Endothelial cell of umbilical vein (primary cell): ENCODE results near the gene KIAA1614. TPM values are rescaled to one million over a fixed set of nuclear protein-coding genes. Genes with fewer than 3 reads are reported as not detected.

Experiments used
- BruUV-seq: library from RNA; stranded (reverse); fragments of 400-500 nt; replicated peaks from 2 replicates; lab custom pipeline; 2021; lab: Mats Ljungman, UMichigan
- CTCF ChIA-PET: fragments of 300-600, 350-600 bp; sonication (Branson Sonifier 250); formaldehyde crosslinking; loops from one replicate; lab custom pipeline; 2021; ENCODE audit warnings: antibody characterized with exemption, inconsistent platforms; lab: Charles Lee
- POLR2A ChIA-PET: fragments of 300-600, 350-600 bp; sonication (Branson Sonifier 250); formaldehyde crosslinking; loops from one replicate; lab custom pipeline; 2021; ENCODE audit warnings: antibody characterized with exemption, inconsistent platforms; lab: Charles Lee
- DNase-seq: peaks from one replicate; pipeline ENCODE4 v3.0.0-alpha.2; 2011; ENCODE audit warnings: low read depth, low spot score
- FAIRE-seq: peaks from 2 replicates; lab custom pipeline; 2011; peaks lifted over from hg19 to GRCh38; lab: Jason Lieb, UNC
- H2AFZ ChIP-seq: 2 replicates; pipeline ENCODE4 v1.6.0; 2012; ENCODE audit warnings: low read depth, low read length, control low read depth, inconsistent platforms
- H3K27ac ChIP-seq: 2 replicates; pipeline ENCODE4 v1.5.1; 2011; ENCODE audit warnings: low read depth, mild to moderate bottlenecking, control low read depth, low read length, moderate library complexity; ENCODE audit not compliant: insufficient read depth
- H3K27me3 ChIP-seq, 2 experiments: 2 replicates each; pipeline versions ENCODE4 v1.6.0 to v1.6.1; 2011; ENCODE audit warnings: low read length in 2 of 2, mixed read lengths in 1 of 2; ENCODE audit not compliant: control insufficient read depth in 2 of 2, insufficient read depth in 2 of 2
- H3K36me3 ChIP-seq, 2 experiments: 2 replicates in 1 of 2; 3 replicates in 1 of 2; pipeline ENCODE4 v1.5.1; 2011; ENCODE audit warnings: low read length in 2 of 2, mild to moderate bottlenecking in 1 of 2, moderate library complexity in 1 of 2; ENCODE audit not compliant: control insufficient read depth in 2 of 2, insufficient read depth in 2 of 2; ENCODE audit errors: extremely low read depth in 1 of 2
- H3K4me1 ChIP-seq: 3 replicates; pipeline ENCODE4 v1.5.1; 2011; ENCODE audit warnings: mild to moderate bottlenecking, low read length; ENCODE audit not compliant: control insufficient read depth, insufficient read depth; ENCODE audit errors: extremely low read depth
- H3K4me2 ChIP-seq: 2 replicates; pipeline ENCODE4 v1.6.1; 2011; ENCODE audit warnings: low read length, control low read depth, mixed read lengths; ENCODE audit not compliant: insufficient read depth
- H3K4me3 ChIP-seq, 3 experiments: fragments of 200-600 bp in 1 of 3; sonication (generic), shearing (Covaris generic) in 1 of 3; replicated peaks in 1 of 3; 2 replicates each; pipeline ENCODE4 v1.5.1; 2011 to 2016; ENCODE audit warnings: control low read depth in 3 of 3, low read length in 3 of 3, mild to moderate bottlenecking in 2 of 3, inconsistent platforms in 1 of 3, low read depth in 1 of 3, moderate library complexity in 1 of 3; ENCODE audit not compliant: insufficient read depth in 1 of 3
- H3K79me2 ChIP-seq: 2 replicates; pipeline ENCODE4 v1.6.0; 2012; ENCODE audit warnings: low read length, inconsistent platforms; ENCODE audit not compliant: control insufficient read depth, insufficient read depth
- H3K9ac ChIP-seq: replicated peaks from 2 replicates; pipeline ENCODE3; 2011; ENCODE audit warnings: low read length, control low read depth; ENCODE audit not compliant: insufficient read depth; ENCODE audit errors: extremely low read depth
- H3K9me1 ChIP-seq: replicated peaks from 3 replicates; pipeline ENCODE4 v1.6.0; 2011; ENCODE audit warnings: mild to moderate bottlenecking, low read length; ENCODE audit not compliant: control insufficient read depth, insufficient read depth; ENCODE audit errors: extremely low read depth
- H3K9me3 ChIP-seq: replicated peaks from 2 replicates; pipeline ENCODE4 v1.5.1; 2012; ENCODE audit warnings: low read length, inconsistent platforms; ENCODE audit not compliant: control insufficient read depth, insufficient read depth
- H4K20me1 ChIP-seq: replicated peaks from 2 replicates; pipeline ENCODE3; 2011; ENCODE audit warnings: mild to moderate bottlenecking, low read length; ENCODE audit not compliant: control insufficient read depth, insufficient read depth; ENCODE audit errors: extremely low read depth
- EZH2 ChIP-seq: IDR thresholded peaks from 2 replicates; pipeline ENCODE4 v1.6.1; 2012; ENCODE audit warnings: borderline replicate concordance, low read depth, mild to moderate bottlenecking, moderate library complexity, low read length, inconsistent platforms; ENCODE audit not compliant: severe bottlenecking
- FOS ChIP-seq: IDR thresholded peaks from 2 replicates; pipeline ENCODE4 v1.6.1; 2011; ENCODE audit warnings: mild to moderate bottlenecking, low read length, moderate library complexity, borderline replicate concordance; ENCODE audit not compliant: insufficient read depth
- GATA2 ChIP-seq: IDR thresholded peaks from 2 replicates; pipeline ENCODE4 v1.7.0; 2011; ENCODE audit warnings: low read depth, mild to moderate bottlenecking, moderate library complexity, mixed read lengths, low read length; ENCODE audit not compliant: insufficient read length, insufficient read depth
- JUN ChIP-seq: IDR thresholded peaks from 2 replicates; pipeline ENCODE4 v1.6.1; 2011; ENCODE audit warnings: borderline replicate concordance, low read depth; ENCODE audit not compliant: insufficient read length, insufficient read depth
- MAX ChIP-seq: IDR thresholded peaks from 2 replicates; pipeline ENCODE4 v1.6.1; 2011; ENCODE audit not compliant: insufficient read depth, insufficient read length
- MYC ChIP-seq: IDR thresholded peaks from one replicate; pipeline ENCODE4 v1.6.1; 2011; ENCODE audit warnings: mild to moderate bottlenecking, low read depth, low read length
- POLR2A ChIP-seq: IDR thresholded peaks from 2 replicates; pipeline ENCODE4 v1.6.1; 2012; ENCODE audit warnings: low read depth, mild to moderate bottlenecking, control low read depth, low read length
- POLR2AphosphoS5 ChIP-seq: IDR thresholded peaks from 2 replicates; pipeline ENCODE4 v1.6.1; 2012; ENCODE audit warnings: low read depth, mild to moderate bottlenecking, control low read depth, low read length, moderate library complexity; ENCODE audit not compliant: insufficient read depth
- dilution Hi-C: fragments of 300-500 bp; cut with MboI; formaldehyde crosslinking; loops from one replicate; pipeline ENCODE4 v1.15.0; 2019; ENCODE audit warnings: low sequenced_read_pairs; ENCODE audit not compliant: extremely low pct_ligation_motif_present
- intact Hi-C: fragments of 100-400 bp; cut with micrococcal nuclease; formaldehyde crosslinking; loops from one replicate; pipeline ENCODE4 v1.10.0; 2022
- polyA plus RNA-seq, 4 experiments: library from polyadenylated mRNA; depleted of rRNA in 3 of 4; stranded (reverse) in 3 of 4; unstranded in 1 of 4; fragments of >200 nt; gene quantifications; 2 replicates each; pipeline versions ENCODE4 v1.2.1 to v1.2.3, GENCODE V29; 2011 to 2012; ENCODE audit warnings: missing spikeins in 1 of 4
- total RNA-seq: library from RNA; stranded (reverse); gene quantifications from 2 replicates; pipeline ENCODE4 v1.2.3, GENCODE V29; 2021
- TF ChIP-seq, protein P1 (sequence below), 2 donors: IDR thresholded peaks; 1 replicate in 1 of 2; 2 replicates in 1 of 2; pipeline ENCODE4 v1.5.1; 2011; ENCODE audit warnings: low read length in 2 of 2, mild to moderate bottlenecking in 2 of 2, moderate library complexity in 2 of 2, control low read depth in 1 of 2, inconsistent platforms in 1 of 2, low read depth in 1 of 2; ENCODE audit not compliant: insufficient read depth in 1 of 2; ENCODE audit errors: extremely low read depth in 1 of 2

Gene KIAA1614
- total and polyA plus RNA-seq, 2 donors (not counting 3 experiments of a cell fraction or from before 2014, with no cell fraction given) = 1.0 to 2.0 TPM

GRCh38 chr1:180923021-180923841 is 10.5 kb downstream of the KIAA1614 start:
- no peak for DNase-seq
- no peaks in the 10 kb centered on the region for H3K9me3 ChIP-seq
- H3K27ac ChIP-seq = no peak overlapping the region
- no peaks in the 10 kb centered on the region for H3K27me3 ChIP-seq
- H4K20me1 ChIP-seq = no peaks in the 10 kb centered on the region
- dilution Hi-C loops = no loop called here
- H3K4me1 ChIP-seq = no peaks in the 10 kb centered on the region
- ChIA-PET POLR2A (no interaction called here), CTCF (interaction anchor here (1.3 to 2.0 kb wide), 2 partner anchors 14 to 41 kb away, joined by 3 to 14 read pairs; no protein-coding TSS in a partner anchor)
- H3K9me1 ChIP-seq = no peaks in the 10 kb centered on the region
- intact Hi-C loops = no loop called here
- no TSS peak for BruUV-seq
- TF ChIP-seq POLR2A (no peak), GATA2 (no peak), POLR2AphosphoS5 (no peak), JUN (no peak), EZH2 (no peak), MAX (no peak), MYC (no peak), FOS (no peak)
- TF ChIP-seq, protein P1, sequence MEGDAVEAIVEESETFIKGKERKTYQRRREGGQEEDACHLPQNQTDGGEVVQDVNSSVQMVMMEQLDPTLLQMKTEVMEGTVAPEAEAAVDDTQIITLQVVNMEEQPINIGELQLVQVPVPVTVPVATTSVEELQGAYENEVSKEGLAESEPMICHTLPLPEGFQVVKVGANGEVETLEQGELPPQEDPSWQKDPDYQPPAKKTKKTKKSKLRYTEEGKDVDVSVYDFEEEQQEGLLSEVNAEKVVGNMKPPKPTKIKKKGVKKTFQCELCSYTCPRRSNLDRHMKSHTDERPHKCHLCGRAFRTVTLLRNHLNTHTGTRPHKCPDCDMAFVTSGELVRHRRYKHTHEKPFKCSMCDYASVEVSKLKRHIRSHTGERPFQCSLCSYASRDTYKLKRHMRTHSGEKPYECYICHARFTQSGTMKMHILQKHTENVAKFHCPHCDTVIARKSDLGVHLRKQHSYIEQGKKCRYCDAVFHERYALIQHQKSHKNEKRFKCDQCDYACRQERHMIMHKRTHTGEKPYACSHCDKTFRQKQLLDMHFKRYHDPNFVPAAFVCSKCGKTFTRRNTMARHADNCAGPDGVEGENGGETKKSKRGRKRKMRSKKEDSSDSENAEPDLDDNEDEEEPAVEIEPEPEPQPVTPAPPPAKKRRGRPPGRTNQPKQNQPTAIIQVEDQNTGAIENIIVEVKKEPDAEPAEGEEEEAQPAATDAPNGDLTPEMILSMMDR (IDR thresholded peaks at IDR 0.05; ENCODE audit: extremely low read depth in 1 of 2, insufficient read depth in 1 of 2, low read depth in 1 of 2, low read length in 2 of 2) = no peak
- H3K36me3 ChIP-seq = no peaks in the 10 kb centered on the region
- FAIRE-seq = no peak
- H3K4me3 ChIP-seq = no peak overlapping the region
- no peak overlapping the region for H3K4me2 ChIP-seq
- no peak overlapping the region for H2AFZ ChIP-seq
- H3K79me2 ChIP-seq = no peaks in the 10 kb centered on the region
- no peak overlapping the region for H3K9ac ChIP-seq
